Ishikawa (cell line): ENCODE measurements around the gene WASHC3.

Source experiments
- CREB1 ChIP-seq: IDR thresholded peaks from 2 replicates; pipeline ENCODE4 v1.6.1; 2012; ENCODE audit warnings: low read depth
- EP300 ChIP-seq: IDR thresholded peaks from 2 replicates; pipeline ENCODE4 v1.6.1; 2012; ENCODE audit warnings: borderline replicate concordance
- YY1 ChIP-seq: IDR thresholded peaks from 2 replicates; pipeline ENCODE4 v1.6.1; 2012; ENCODE audit warnings: low read depth
- TF ChIP-seq, protein P1 (sequence below): IDR thresholded peaks from 2 replicates; pipeline ENCODE4 v1.6.1; 2012; ENCODE audit warnings: low read depth, mild to moderate bottlenecking
- TF ChIP-seq, protein P2 (sequence below): IDR thresholded peaks from 2 replicates; pipeline ENCODE4 v1.6.1; 2012

DNA sequence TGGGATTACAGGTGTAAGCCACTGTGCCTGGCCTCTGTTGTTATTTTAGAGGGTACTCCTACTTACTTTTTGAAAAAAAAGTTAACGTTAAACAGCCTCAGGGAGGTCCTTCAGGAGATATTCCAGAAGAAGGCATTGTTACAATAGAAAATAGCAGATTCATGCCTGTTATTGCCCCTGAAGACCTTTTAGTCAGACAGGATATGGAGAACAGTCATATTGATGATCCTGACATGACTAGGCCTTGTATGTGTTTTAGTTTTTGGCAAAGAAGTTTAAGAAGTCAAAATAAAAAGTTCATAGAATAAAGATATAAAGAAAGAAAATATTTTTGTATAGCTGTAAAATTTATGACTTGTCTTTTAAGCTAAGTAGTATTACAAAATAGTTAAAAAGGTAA is 45.3 kb downstream of the WASHC3 start:
- TF ChIP-seq, protein P1, sequence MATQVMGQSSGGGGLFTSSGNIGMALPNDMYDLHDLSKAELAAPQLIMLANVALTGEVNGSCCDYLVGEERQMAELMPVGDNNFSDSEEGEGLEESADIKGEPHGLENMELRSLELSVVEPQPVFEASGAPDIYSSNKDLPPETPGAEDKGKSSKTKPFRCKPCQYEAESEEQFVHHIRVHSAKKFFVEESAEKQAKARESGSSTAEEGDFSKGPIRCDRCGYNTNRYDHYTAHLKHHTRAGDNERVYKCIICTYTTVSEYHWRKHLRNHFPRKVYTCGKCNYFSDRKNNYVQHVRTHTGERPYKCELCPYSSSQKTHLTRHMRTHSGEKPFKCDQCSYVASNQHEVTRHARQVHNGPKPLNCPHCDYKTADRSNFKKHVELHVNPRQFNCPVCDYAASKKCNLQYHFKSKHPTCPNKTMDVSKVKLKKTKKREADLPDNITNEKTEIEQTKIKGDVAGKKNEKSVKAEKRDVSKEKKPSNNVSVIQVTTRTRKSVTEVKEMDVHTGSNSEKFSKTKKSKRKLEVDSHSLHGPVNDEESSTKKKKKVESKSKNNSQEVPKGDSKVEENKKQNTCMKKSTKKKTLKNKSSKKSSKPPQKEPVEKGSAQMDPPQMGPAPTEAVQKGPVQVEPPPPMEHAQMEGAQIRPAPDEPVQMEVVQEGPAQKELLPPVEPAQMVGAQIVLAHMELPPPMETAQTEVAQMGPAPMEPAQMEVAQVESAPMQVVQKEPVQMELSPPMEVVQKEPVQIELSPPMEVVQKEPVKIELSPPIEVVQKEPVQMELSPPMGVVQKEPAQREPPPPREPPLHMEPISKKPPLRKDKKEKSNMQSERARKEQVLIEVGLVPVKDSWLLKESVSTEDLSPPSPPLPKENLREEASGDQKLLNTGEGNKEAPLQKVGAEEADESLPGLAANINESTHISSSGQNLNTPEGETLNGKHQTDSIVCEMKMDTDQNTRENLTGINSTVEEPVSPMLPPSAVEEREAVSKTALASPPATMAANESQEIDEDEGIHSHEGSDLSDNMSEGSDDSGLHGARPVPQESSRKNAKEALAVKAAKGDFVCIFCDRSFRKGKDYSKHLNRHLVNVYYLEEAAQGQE: no peak
- TF ChIP-seq EP300: no peak
- TF ChIP-seq, protein P2, sequence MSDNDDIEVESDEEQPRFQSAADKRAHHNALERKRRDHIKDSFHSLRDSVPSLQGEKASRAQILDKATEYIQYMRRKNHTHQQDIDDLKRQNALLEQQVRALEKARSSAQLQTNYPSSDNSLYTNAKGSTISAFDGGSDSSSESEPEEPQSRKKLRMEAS: no peak
- no peak for TF ChIP-seq YY1
- no peak for TF ChIP-seq CREB1
